Sigmoid colon (tissue), 4 donors: ENCODE data around the gene EXOC8.

Source experiments
- CTCF ChIP-seq, 4 experiments: fragments of 450-650 bp in 3 of 4; fragments of 200-600 bp in 1 of 4; IDR thresholded peaks; one replicate each; pipeline ENCODE4 v1.5.1; 2016 to 2019; ENCODE audit warnings: antibody characterized with exemption in 4 of 4, mild to moderate bottlenecking in 3 of 4, moderate library complexity in 2 of 4
- EP300 ChIP-seq, 4 donors: sonication (generic); formaldehyde crosslinking; IDR thresholded peaks; one replicate each; pipeline ENCODE4 v1.6.1; 2017; ENCODE audit warnings: antibody characterized with exemption in 4 of 4
- POLR2A ChIP-seq, 2 donors: fragments of 450-650 bp; IDR thresholded peaks; one replicate each; pipeline ENCODE4 v1.6.1; 2016; ENCODE audit warnings: antibody characterized with exemption in 2 of 2, mild to moderate bottlenecking in 2 of 2, moderate library complexity in 2 of 2

DNA sequence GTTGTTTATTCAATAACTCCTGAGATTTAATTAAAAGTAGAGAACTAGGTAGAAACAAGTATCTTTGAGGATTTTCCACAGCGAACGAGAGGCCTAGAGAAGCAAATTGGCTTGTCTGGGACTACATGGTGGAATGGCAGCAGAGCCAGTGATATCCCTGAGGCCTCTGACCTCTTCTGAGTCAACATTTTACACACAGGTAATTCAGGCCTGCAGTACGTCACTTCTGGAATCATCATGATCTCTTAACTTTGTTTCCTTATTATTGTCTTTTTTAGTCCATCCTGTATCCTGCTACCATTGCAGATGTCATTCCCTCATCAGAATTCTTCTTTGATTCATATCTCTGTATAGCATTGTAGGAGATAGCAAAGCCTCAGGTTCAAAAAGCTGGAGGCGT is 10.3 kb upstream of the EXOC8 start:
- TF ChIP-seq CTCF (IDR thresholded peaks at IDR 0.05) (no peak), POLR2A (IDR thresholded peaks at IDR 0.05) (no peak), EP300 (IDR thresholded peaks at IDR 0.05) (no peak)
